HG03097 (cell line): ENCODE results near the gene OR2B2.
A peak's percentile ranks its signal among the peaks of the same experiment; 100 is the strongest.
"Not testable (repeated sequence)": the region's sequence is repeated elsewhere in the genome, so short reads cannot be mapped to it uniquely, and the experiment has no call there.

Experiments used
- ATAC-seq: cut with Tn5 transposase; IDR thresholded peaks from one replicate; pipeline ENCODE4 v1.9.1; 2021; ENCODE audit not compliant: unreplicated experiment, low FRiP score

Gene OR2B2

DNA sequence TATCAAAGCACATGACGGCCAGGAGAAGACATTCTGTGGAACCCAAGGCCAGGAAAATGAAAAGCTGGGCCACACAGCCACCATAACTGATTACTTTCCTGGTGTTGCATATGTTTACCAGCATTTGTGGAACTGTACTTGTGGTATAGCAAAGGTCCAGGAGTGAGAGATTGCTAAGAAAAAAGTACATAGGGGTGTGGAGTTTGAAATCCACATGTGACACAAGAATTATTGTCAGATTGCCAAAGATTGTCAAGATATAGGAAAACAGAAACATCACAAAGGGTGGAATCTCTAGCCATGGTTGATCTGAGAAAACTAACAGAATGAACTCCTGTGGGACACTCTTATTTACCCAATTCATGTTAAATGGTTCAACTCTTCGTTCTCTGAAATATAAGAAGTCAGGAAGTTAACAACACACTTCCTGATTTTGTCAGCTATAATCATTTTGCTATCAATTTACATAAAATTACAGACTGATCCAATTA is at the start of gene OR2B2:
OR2B2 (minus strand) TSS at position 441 of the 491 bp plus-strand sequence; CDS start at position 364, 77 bp downstream.
- ATAC-seq = no peak

DNA sequence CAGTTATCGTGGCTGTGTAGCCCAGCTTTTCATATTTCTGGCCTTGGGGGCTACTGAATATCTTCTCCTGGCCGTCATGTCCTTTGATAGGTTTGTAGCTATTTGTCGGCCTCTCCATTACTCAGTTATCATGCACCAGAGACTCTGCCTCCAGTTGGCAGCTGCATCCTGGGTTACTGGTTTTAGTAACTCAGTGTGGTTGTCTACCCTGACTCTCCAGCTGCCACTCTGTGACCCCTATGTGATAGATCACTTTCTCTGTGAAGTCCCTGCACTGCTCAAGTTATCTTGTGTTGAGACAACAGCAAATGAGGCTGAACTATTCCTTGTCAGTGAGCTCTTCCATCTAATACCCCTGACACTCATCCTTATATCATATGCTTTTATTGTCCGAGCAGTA is 45.3 kb upstream of the OR2B2 start:
- no peak for ATAC-seq

DNA sequence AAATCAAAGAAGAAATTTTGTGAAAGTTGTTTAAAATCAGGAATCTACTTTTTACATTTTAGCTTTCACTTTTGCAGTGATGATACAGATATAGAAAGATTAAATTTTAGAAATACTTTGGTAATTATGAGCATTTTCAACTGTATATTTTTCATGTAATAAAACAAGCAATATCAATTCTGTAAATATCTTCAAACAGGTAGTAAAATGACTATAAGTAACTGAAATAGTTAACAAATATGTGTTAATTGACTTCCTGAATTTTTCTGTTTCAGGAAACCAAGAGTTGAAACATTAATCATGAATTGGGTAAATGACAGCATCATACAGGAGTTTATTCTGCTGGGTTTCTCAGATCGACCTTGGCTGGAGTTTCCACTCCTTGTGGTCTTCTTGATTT is 44.7 kb upstream of the OR2B2 start, which contains the start of gene OR2B6:
OR2B6 (plus strand) TSS at position 301 of the 400 bp plus-strand sequence; CDS start at position 301, 0 bp downstream.
- ATAC-seq = no peak

DNA sequence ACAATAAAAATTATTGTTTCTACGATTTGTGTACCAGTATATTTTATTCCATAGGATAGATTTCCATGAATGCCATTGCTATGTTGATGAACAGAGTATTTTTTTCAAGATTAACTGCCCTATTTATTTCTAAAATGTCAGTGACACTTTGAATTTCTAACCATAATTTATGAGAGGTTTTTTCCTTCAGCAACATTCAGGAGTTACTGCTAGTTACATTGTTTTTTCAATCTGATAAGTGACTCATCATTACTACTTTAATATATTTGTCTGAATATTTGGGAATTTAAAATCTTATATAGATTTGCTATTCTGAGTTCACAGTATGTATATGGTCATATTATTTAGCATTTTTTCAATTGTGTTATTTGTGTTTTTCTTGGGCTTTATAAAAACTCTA is 38.8 kb upstream of the OR2B2 start:
- no peak for ATAC-seq

DNA sequence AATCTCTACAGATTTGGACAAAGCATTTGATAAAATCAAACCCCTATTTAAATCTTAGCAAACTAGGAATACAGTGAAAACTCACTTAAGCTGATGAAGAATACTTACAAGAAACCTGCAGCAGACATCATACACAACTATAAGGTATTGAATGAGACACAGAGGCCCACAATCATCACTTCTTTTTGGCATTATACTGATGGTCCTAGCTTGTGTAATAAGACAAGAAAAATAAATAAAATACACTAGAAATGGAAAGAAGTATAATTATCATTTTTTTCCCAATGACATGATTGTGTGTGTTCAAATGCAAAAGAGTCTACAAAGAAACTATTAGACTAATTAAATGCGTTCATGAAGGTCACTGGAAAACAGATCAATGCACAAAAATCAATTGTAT is 36.0 kb upstream of the OR2B2 start:
- ATAC-seq = no peak

DNA sequence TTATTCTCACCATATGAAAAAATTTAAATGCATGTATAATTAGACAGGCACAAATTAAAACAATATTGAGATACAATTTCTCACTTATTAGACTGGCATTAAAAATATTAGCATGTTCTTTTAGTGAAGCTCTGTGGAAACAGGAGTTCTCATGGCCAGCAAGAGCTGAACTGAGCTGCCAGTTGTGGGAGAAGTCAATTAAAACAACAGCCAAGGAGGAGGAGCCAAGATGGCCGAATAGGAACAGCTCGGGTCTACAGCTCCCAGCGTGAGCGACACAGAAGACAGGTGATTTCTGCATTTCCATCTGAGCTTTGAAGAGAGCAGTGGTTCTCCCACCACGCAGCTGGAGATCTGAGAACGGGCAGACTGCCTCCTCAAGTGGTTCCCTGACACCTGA is 30.9 kb upstream of the OR2B2 start:
- ATAC-seq = not testable (repeated sequence)

DNA sequence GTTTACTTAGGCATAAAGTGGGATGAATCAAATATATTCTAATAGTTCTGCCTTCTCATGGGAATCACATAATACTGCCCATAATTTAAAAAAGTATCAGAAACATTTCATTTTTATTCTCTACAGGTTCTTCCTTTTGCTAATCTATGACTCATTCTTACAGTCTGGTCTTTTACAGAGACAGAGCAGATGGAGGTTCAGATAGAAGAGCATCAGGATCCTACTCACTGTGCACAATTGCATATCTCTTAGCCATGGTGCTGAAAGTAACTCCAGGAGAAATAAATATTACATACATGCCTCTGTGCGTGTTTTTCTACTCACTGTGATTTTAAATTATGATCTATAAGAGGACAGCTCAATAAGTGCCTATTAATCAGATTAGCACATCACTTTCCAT is 28.6 kb upstream of the OR2B2 start:
- no peak for ATAC-seq

DNA sequence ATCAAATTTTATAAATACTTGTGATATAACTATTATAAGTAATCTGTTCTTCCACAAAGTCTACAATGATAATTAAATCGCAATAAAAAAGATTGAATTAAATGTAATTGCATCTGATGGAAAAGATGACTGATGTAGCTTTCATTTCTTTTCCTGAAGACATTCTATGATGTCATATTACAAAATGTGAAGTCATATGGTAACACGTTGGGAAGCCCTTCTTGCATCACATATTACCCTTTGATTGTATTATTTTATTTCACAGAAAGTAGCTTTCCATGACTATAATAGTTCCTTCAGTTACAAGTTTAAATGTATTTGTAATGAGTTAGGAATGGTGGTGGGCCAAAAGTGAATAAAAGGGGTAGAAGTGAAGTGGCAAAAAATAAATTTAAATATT is 19.0 kb upstream of the OR2B2 start:
- no peak for ATAC-seq

DNA sequence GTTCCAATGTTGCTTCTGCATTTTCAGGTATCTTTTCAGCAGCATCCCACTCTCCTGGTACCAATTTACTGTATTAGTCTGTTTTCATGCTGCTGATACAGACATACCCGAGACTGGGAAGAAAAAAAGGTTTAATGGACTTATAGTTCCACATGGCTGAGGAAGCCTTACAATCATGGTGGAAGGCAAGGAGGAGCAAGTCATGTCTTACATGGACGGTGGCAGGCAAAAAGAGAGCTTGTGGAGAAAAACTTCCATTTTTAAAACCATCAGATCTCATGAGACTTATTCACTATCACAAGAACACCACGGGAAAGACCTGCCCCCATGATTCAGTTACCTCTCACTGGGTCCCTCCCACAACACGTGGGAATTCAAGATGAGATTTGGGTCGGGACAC is 17.7 kb upstream of the OR2B2 start:
- ATAC-seq = not testable (repeated sequence)

DNA sequence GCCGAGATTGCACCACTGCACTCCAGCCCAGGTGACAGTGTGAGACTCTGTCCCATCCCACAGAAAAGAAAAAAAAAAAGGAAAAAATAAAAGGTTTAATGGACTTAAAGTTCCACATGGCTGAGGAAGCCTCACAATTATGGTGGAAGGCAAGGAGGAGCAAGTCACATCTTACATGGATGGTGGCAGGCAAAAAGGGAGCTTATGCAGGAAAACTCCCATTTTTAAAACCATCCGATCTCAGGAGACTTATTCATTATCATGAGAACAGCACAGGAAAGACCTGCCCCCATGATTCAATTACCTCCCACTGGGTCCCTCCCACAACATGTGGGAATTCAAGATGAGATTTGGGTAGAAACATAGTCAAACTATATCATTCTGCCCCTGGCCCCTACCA is 15.8 kb upstream of the OR2B2 start:
- not testable (repeated sequence) for ATAC-seq

DNA sequence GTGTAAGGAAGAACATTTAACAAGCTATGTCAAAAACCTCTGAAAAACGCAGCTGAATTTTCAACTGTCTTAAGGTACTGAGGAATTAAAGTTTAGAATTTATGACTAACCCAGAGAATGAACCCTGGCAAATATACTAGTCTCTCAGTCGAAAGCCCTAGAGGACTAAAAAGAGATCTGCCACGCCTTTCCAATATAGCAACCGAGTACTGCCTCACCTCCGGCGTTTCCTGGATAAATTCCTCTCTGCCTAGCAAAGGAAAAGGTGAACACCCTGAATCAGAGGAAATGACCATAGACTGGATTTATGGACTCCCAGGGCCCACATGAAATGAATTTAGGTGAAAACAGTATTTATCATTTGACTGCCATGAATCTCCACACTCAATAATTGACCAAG is 12.0 kb upstream of the OR2B2 start:
- ATAC-seq = no peak

DNA sequence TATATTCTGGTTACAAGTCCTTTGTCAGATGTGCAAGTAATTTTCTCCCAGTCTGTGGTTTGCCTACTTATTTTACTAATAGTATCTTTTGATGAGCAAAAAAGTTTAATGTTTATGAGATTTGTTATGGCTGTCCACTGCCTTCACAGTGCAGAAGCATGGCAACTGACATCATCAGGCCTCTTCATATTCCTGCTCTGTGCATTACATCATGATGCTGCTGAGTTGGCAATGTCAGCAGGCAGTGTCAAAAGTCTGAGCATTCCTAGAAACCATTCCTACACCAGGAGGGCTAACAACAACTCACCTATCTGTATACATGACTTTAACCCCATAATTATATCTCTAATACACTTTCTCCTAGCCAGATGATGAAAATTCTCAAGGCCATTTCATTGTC is 10.8 kb upstream of the OR2B2 start:
- ATAC-seq = no peak

DNA sequence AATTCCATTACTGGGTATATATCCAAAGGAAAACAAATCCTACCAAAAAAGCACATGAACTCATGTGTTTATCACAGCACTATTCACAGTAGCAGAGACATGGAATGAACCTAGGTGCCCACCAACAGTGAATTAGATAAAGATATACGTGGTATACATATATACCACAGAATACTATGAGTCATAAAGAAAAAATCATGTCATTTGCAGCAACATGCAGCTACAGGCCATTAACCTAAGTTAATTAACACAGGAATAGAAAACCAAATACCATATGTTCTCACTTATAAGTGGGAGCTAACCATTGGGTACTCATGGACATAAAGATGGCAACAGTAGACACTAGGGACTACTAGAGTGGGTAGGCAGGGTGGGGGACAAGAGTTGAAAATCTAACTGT is 4.2 kb downstream of the OR2B2 start:
- no peak for ATAC-seq

DNA sequence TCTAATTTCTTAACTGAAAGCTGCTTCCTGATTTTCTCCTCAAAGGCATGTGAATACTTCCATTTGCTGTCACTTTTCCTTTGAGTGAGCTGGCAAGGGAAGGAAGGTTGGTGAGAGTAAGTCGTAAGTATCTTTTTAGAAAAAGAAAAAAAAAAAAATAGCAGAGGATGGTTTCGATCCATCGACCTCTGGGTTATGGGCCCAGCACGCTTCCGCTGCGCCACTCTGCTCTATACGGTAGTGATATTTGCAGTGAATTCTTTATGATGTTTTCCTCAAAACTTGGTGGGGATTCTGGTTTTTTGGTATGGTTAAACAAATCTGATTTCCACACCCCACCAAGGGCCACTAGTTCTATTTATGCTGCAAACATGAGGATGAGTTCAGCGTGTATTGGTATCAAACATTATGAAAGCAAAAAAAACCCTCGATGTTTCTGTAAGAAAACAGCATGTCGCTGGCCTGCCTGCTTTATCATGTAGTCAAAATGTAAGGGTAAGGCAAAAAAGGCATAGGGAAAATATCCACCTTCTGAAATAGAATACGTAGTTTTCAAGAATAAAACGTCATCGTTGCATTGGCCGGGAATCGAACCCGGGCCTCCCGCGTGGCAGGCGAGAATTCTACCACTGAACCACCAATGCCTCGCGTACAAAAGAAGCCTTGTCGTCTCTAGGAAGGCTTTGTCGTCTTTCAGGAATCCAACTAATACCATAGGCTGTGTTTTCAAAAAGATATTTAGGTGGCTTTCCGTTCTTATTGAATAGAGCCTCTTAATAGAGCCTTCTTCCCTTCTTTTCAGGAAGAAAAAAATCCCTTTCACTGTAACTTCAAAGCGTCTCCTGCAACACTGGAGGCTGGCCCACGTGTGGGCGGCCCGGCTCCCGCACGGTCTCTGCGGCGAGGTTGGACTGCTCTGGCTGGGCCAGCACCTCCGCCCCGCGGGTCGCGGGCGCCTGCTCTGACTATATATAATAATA is 9.6 kb downstream of the OR2B2 start:
- peak; percentile 71 for ATAC-seq

DNA sequence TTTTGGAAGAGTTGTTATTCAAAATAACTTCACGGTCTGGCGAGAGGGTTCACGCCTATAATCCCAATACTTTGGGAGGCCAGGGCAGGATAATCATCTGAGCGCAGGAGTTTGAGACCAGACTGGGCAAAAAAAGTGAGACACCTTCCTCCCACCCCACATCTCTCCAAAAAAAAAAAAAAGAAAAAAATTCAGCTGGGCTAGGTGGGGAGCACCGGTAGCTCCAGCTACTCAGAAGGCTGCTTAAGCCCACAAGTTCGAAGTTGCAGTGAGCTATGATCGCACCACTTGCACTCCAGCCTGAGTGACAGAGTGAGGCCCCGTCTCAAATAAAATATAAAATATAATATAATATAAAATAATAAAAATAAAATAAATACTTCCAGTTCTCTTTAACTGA is 10.4 kb downstream of the OR2B2 start:
- no peak for ATAC-seq

DNA sequence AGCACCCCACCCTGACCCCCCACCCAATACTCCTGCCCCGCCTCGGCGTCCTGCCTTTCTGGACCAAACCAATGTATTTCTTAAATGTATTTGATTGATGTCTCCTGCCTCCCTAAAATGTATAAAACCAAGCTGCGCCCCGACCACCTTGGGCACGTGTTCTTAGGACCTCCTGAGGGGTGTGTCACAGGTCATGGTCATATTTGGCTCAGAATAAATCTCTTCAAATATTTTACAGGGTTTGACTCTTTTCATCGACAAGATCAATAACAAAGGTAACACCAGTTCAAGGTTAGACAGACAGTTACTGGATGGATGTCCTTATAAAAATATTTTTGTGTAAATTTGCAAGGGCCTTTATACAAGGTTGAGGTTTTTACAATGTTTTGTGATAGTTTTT is 12.0 kb downstream of the OR2B2 start:
- ATAC-seq = not testable (repeated sequence)

DNA sequence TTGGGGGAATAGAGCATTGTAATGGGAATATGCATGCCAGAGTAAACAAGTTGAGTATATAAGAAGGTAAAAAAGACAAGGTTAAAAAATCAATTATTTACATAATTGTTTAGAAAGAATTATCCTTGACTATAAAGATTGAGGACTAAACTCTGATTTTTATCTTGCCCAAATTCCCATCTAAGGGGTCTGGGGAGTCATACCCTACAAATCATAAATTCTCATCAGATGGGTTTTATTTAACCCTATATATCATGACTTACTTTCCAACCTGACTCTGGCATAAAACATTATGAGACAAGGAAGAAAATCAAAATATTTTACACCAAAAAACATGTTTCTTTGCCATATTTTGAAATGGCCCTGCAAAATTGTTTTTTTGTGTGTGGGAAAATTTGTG is 12.7 kb downstream of the OR2B2 start:
- no peak for ATAC-seq

DNA sequence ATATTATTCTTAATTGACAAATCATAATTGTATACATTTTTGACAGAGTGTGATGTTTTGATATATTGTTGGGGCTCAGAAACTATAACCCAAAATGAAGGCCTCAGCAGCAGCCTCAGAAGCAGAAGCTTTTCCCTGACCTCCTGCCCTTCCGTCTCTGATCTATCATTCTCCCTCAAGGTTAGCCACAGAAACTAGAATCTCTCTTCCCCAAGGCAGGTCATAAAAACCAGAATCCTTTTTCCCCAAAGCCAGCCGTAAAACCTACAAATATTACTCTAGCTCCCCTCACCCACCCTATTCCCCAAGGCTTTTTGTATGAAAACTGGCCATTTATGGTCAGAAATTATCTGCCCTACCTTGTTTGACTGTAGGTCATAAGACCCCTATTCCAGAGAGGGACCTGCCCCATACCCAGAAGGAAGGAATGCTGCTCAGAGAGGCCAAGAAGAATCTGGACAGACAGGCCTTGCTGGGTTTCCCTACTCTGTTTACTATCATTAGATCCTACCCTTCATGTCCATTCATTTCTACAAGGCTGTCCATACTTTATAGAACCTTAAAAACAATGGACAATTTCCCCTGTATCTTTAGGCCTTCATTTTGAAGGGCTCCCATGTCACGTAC is 14.5 kb downstream of the OR2B2 start:
- ATAC-seq = no peak

DNA sequence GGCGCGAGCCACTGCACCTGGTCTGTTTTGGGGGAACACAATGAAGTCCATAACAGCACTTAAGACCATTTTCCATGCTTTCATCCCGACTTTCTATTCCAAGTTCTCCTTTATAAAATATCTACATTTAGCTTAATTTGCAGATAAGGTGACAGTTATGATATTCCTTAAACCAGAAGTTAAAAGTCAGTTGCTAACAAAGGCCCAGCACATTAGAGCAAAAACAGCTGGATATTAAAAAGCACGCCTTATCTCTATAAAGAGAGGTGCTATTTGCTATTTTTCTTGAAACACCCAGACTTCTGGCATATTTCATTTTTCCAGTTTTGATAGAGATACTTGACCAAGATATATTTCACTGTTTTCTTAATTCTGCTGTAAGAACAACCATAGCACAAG is 15.8 kb downstream of the OR2B2 start:
- no peak for ATAC-seq

DNA sequence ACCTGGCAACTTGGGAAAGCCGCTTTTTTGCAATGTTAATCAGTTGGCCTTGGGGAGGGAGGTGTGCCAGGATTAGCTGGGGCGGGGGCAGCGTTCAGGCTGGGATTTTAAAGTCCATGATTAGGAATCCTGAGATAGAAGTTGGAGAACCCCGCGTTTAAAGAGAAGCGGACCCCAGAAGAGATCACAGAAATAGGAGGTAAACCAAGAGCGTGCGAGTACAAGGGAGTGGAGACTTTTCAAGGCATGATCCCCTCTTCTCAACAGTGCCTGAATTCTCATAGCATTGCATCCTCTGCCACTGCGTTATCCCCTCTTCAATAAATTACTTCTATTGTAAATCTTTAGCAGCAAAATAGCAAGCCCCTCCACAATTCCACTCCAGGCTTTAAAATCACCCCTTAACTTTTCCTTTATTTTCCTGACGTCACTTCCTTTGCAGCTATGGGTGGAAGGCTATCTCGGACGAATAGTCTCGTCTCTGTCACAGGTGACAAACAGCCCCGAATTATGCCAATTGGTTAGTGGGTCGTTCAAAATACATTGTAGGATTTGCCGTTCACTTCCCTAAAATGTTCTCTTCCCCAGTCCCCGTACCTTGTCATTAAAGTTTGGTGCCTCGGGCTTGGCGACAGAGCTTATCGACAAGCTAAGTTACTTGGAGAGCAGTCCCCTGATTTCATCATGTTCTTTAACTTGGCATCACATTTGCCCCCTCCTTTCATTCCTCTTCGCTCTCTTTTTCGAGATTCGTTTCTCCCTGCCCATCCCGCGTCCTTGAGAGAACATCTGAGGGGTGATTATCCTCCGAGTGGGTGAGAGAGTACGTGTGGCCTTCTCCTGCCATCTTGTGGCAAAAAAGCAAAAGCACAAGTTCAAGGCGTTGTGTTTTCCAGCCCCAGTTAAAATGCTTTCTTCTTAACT is 17.1 kb downstream of the OR2B2 start:
- ATAC-seq = no peak
